Activated CD8-positive, alpha-beta memory T cell treated with anti-CD3 and anti-CD28 coated beads for 24 hours (primary cell): Measurements from ENCODE around the gene TLR7.

Experiments used
- DNase-seq: peaks from one replicate; pipeline ENCODE4 v3.0.0-alpha.2; 2020

TLR7 gene

GRCh38 chrX:12866451-12867377 is at the start of gene TLR7:
TLR7 (plus strand) TSS chrX:12867072; CDS start chrX:12867579, 507 bp downstream.
- no peak for DNase-seq

- no peak for DNase-seq
Measured at GRCh38 chrX:12817528-12817927, 49.3 kb upstream of the TLR7 start.

GRCh38 chrX:12819222-12819621 is 47.6 kb upstream of the TLR7 start:
- no peak for DNase-seq

GRCh38 chrX:12820737-12821136 is 46.1 kb upstream of the TLR7 start:
- no peak for DNase-seq

- no peak for DNase-seq
Measured at GRCh38 chrX:12824944-12825343, 41.9 kb upstream of the TLR7 start.

GRCh38 chrX:12825801-12826200 is 41.1 kb upstream of the TLR7 start:
- DNase-seq = no peak

GRCh38 chrX:12843061-12843667 is 23.7 kb upstream of the TLR7 start:
- no peak for DNase-seq

GRCh38 chrX:12843668-12844279 is 23.1 kb upstream of the TLR7 start:
- DNase-seq = no peak

- DNase-seq = no peak
Measured at GRCh38 chrX:12844319-12844718, 22.6 kb upstream of the TLR7 start.

GRCh38 chrX:12865359-12865758 is 1.5 kb upstream of the TLR7 start:
- DNase-seq = no peak

- no peak for DNase-seq
Measured at GRCh38 chrX:12867685-12868084, 813 bp downstream of the TLR7 start.

- no peak for DNase-seq
Measured at GRCh38 chrX:12868747-12869146, 1.9 kb downstream of the TLR7 start.

- DNase-seq = no peak
Measured at GRCh38 chrX:12871257-12871656, 4.4 kb downstream of the TLR7 start.

GRCh38 chrX:12872741-12873140 is 5.9 kb downstream of the TLR7 start:
- DNase-seq = no peak

- DNase-seq = no peak
Measured at GRCh38 chrX:12874581-12874980, 7.7 kb downstream of the TLR7 start.

GRCh38 chrX:12877386-12877785 is 10.5 kb downstream of the TLR7 start:
- no peak for DNase-seq

GRCh38 chrX:12878536-12878935 is 11.7 kb downstream of the TLR7 start:
- no peak for DNase-seq

GRCh38 chrX:12881914-12882313 is 15.0 kb downstream of the TLR7 start:
- DNase-seq = no peak

- no peak for DNase-seq
Measured at GRCh38 chrX:12885508-12885907, 18.6 kb downstream of the TLR7 start.

GRCh38 chrX:12886545-12886944 is 19.7 kb downstream of the TLR7 start:
- DNase-seq = no peak

GRCh38 chrX:12887141-12887540 is 20.3 kb downstream of the TLR7 start:
- DNase-seq = no peak

GRCh38 chrX:12887767-12888166 is 20.9 kb downstream of the TLR7 start:
- DNase-seq = no peak

GRCh38 chrX:12890467-12890866 is 23.6 kb downstream of the TLR7 start:
- no peak for DNase-seq

GRCh38 chrX:12891171-12891570 is 24.3 kb downstream of the TLR7 start:
- no peak for DNase-seq
